Measurements from ENCODE around the gene SQSTM1. TPM values are rescaled to one million over a fixed set of nuclear protein-coding genes. Genes with fewer than 3 reads are reported as not detected.

Gene SQSTM1
- total RNA-seq: 100 to 1,000 TPM; 302 to 348 (median 321) TPM
- long read RNA-seq, donor 1, transcript SQSTM1-201 (7 exons, 2,253 nt): minor isoform, 12 of 465 reads
- long read RNA-seq, donor 1, transcript SQSTM1-202 (8 exons, 2,986 nt): major isoform, 275 of 465 reads
- long read RNA-seq, donor 1, partial matches to known transcripts: 37 of 465 reads
- long read RNA-seq, donor 1, other reads (novel, unspliced or antisense): 139 of 465 reads
- long read RNA-seq, donor 2, transcript SQSTM1-202 (8 exons, 2,986 nt): major isoform, 143 of 242 reads
- long read RNA-seq, donor 2, partial matches to known transcripts: 55 of 242 reads
- long read RNA-seq, donor 2, other reads (novel, unspliced or antisense): 39 of 242 reads

DNA sequence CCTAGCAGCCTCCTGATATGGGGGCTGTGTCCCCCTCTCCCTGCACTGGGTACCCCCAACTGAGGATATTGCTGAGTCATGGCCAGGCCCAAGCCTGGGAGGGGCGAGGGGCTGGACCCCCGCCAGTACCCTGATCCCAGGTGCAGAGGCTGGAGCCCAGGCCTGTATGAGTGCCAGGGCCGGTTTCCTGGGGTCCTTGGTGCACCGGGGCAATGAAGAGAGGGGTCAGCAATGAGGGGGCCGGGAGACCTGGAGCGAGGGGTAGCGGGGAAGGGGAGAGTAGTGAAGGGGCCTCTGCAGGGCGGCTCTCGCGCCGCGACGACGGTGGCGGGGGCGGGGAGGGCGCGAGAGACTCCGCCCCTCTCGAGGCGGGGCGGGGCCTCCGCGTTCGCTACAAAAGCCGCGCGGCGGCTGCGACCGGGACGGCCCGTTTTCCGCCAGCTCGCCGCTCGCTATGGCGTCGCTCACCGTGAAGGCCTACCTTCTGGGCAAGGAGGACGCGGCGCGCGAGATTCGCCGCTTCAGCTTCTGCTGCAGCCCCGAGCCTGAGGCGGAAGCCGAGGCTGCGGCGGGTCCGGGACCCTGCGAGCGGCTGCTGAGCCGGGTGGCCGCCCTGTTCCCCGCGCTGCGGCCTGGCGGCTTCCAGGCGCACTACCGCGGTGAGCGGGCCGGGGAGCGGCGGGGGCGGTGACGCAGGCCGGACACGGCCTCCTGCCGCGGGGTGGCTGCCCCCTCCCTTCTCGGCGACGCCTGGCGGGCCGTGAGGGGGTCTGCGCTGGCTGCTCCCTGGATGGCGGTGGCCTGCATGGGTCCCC lies at the start of gene SQSTM1:
Gene SQSTM1 (plus strand): TSS at position 423 of the 815 bp plus-strand sequence. CDS start 32 bp downstream, at position 455.
- TF ChIP-seq CTCF (IDR thresholded peaks at IDR 0.05): no peak
- peaks cover 4% of the 10 kb centered on the region for H3K36me3 ChIP-seq (ENCODE audit: low read depth)
- no peaks in the 10 kb centered on the region for H3K9me3 ChIP-seq
- H3K4me3 ChIP-seq: peak within 1 kb of the TSS; percentile 100
- DNase-seq (peak; percentile 84 to 93 (median 90)), ATAC-seq (peak; percentile 72)
- intact Hi-C loops (cut with DNase I, micrococcal nuclease): no loop called here
- peaks cover 69% of the 10 kb centered on the region for H3K4me1 ChIP-seq (ENCODE audit: low read depth)

DNA sequence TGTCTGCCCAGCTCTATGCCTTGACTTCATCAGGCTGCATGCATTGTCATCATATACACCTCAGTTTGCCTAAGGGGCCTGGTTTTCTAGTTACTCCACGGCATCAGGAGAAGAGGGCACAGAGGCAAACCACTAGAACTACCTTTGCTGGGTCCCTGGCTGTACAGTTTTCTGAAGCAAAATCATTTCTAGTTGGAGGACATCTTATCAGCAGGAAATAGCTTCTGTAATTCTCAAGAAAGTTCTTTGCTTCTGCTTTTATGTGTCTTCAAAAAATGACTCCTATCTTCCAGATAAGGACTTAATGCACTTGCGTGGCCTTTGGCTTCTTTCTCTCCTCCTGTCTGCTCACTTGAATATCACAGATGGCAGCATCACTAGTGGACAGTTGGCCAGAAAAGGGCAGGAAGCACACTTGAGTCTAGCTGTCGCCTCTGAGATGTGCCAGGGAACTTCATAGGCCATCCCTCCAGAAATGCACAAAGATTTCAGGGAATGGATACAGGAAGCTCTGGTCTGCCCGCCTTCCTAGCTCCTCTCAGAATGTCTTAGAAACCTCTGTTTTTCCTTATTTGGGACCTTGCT lies 49.3 kb upstream of the SQSTM1 start:
- no peak for ATAC-seq
- no peak overlapping the region for H3K4me3 ChIP-seq
- TF ChIP-seq CTCF (IDR thresholded peaks at IDR 0.05): no peak
- H3K4me1 ChIP-seq (ENCODE audit: low read depth): no peaks in the 10 kb centered on the region
- intact Hi-C loops (cut with DNase I, micrococcal nuclease): no loop called here
- H3K36me3 ChIP-seq (ENCODE audit: low read depth): peaks cover 6% of the 10 kb centered on the region
- H3K9me3 ChIP-seq: no peaks in the 10 kb centered on the region
- DNase-seq: no peak

DNA sequence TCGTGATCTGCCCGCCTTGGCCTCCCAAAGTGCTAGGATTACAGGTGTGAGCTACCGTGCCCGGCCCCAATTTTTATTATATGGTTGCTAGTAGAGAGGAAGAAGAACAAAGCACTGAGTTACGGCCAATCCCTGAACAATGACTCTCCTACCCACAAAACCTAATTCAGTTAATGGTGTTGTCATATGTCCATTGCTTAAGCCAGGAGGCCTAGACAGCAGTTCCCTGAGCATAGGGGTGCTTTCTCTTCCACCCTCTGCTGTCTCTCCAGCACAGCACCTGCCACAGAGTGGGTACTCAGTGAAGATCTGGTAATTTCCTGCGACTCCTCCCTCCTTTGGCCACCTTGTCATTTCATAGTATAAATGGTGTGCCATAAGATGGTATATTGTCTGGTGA lies 48.4 kb upstream of the SQSTM1 start:
- Histone ChIP-seq H3K36me3 (ENCODE audit: low read depth) (peaks cover 6% of the 10 kb centered on the region), H3K9me3 (no peaks in the 10 kb centered on the region), H3K4me3 (no peak overlapping the region), H3K4me1 (ENCODE audit: low read depth) (no peaks in the 10 kb centered on the region)
- no peak for TF ChIP-seq CTCF (IDR thresholded peaks at IDR 0.05)
- ATAC-seq (no peak), DNase-seq (no peak)
- intact Hi-C loops (cut with DNase I, micrococcal nuclease): no loop called here

- no peak for TF ChIP-seq CTCF (IDR thresholded peaks at IDR 0.05)
- intact Hi-C loops (cut with DNase I, micrococcal nuclease): no loop called here
- ATAC-seq (no peak), DNase-seq (no peak)
- H3K36me3 ChIP-seq (ENCODE audit: low read depth): peaks cover 6% of the 10 kb centered on the region
- no peaks in the 10 kb centered on the region for H3K4me1 ChIP-seq (ENCODE audit: low read depth)
- H3K4me3 ChIP-seq: no peak overlapping the region
- no peaks in the 10 kb centered on the region for H3K9me3 ChIP-seq
Measured at GRCh38 chr5:179773686-179774040, 47.0 kb upstream of the SQSTM1 start.

DNA sequence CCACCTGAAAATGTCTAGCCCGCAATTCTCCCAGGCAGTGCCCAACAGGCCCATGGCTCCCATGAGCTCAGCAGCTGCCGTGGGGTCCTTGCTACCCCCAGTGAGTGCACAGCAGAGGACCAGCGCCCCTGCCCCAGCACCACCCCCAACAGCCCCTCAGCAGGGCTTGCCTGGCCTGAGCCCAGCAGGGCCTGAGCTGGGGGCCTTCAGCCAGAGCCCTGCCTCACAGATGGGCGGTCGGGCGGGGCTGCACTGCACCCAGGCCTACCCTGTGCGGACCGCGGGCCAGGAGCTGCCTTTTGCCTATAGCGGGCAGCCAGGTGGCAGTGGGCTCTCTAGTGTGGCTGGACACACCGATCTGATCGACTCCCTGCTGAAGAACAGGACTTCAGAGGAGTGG lies 46.3 kb upstream of the SQSTM1 start:
- no peak for DNase-seq
- Histone ChIP-seq H3K9me3 (no peaks in the 10 kb centered on the region), H3K4me3 (no peak overlapping the region), H3K4me1 (ENCODE audit: low read depth) (no peaks in the 10 kb centered on the region), H3K36me3 (ENCODE audit: low read depth) (peaks cover 6% of the 10 kb centered on the region)
- intact Hi-C loops (cut with DNase I, micrococcal nuclease): no loop called here
- ATAC-seq: peak; percentile 9
- TF ChIP-seq CTCF (IDR thresholded peaks at IDR 0.05): no peak

All from mucosa of descending colon (tissue), 3 donors.